Chondrocyte (in vitro differentiated cells): ENCODE data around the gene SYCE3. TPM values are rescaled to one million over a fixed set of nuclear protein-coding genes. Genes with fewer than 3 reads are reported as not detected.
A peak's percentile ranks its signal among the peaks of the same experiment; 100 is the strongest.

Source experiments
- DNase-seq: peaks from one replicate; pipeline ENCODE4 v3.0.0; 2021; ENCODE audit warnings: mixed read lengths, low spot score
- H3K27ac Mint-ChIP-seq: one replicate; pipeline ENCODE4 v1.8.0; 2021; ENCODE audit warnings: mild to moderate bottlenecking, moderate library complexity, mixed read lengths; ENCODE audit not compliant: unreplicated experiment
- H3K27me3 Mint-ChIP-seq: 2 replicates; pipeline ENCODE4 v1.8.0; 2021; ENCODE audit warnings: low read depth, mixed read lengths
- H3K36me3 Mint-ChIP-seq: 2 replicates; pipeline ENCODE4 v1.8.0; 2021; ENCODE audit warnings: low read depth, mixed read lengths
- H3K4me1 Mint-ChIP-seq: 2 replicates; pipeline ENCODE4 v1.8.0; 2021; ENCODE audit warnings: low read depth, mild to moderate bottlenecking, mixed read lengths
- H3K4me3 Mint-ChIP-seq: one replicate; pipeline ENCODE4 v1.8.0; 2021; ENCODE audit warnings: mild to moderate bottlenecking, moderate library complexity, mixed read lengths; ENCODE audit not compliant: unreplicated experiment
- H3K9me3 Mint-ChIP-seq: 2 replicates; pipeline ENCODE4 v1.8.0; 2021; ENCODE audit warnings: low read depth, mixed read lengths
- total RNA-seq: library from RNA; stranded (reverse); gene quantifications from 3 replicates; pipeline ENCODE4 v1.2.1, GENCODE V29; 2021
- TF ChIP-seq, protein P1 (sequence below): fragments of 200-600 bp; sonication (generic); IDR thresholded peaks from 2 replicates; pipeline ENCODE4 v1.5.0; 2021; ENCODE audit warnings: antibody characterized with exemption, mild to moderate bottlenecking, moderate library complexity

Gene SYCE3
- total RNA-seq, 1 donor from 2014 or later: not detected

DNA sequence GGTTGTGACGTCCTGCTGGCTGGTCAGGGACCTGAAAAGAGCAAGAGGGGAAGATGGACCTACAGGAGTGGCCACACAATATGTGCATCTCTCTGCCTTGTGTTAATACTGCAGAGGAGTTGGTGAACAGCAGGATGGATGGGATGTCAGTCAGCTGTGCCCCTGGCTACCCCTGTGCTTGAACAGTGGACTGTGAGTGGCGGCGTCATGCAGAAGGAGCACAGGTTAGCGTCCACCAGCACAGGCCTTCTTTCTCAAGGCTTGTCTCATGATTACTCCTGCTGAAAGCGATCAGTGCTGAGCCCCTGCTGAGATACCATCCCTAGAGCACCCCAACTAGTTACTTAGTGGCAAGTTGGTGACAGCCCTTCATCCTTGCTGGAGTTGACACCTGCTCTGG is 23.7 kb upstream of the SYCE3 start:
- no peaks in the 10 kb centered on the region for H3K9me3 Mint-ChIP-seq
- no peaks in the 10 kb centered on the region for H3K36me3 Mint-ChIP-seq
- H3K4me3 Mint-ChIP-seq: no peak overlapping the region
- H3K4me1 Mint-ChIP-seq: peaks cover 13% of the 10 kb centered on the region
- H3K27me3 Mint-ChIP-seq: no peaks in the 10 kb centered on the region
- DNase-seq: peak; percentile 60
- H3K27ac Mint-ChIP-seq: no peak overlapping the region
- TF ChIP-seq, protein P1, sequence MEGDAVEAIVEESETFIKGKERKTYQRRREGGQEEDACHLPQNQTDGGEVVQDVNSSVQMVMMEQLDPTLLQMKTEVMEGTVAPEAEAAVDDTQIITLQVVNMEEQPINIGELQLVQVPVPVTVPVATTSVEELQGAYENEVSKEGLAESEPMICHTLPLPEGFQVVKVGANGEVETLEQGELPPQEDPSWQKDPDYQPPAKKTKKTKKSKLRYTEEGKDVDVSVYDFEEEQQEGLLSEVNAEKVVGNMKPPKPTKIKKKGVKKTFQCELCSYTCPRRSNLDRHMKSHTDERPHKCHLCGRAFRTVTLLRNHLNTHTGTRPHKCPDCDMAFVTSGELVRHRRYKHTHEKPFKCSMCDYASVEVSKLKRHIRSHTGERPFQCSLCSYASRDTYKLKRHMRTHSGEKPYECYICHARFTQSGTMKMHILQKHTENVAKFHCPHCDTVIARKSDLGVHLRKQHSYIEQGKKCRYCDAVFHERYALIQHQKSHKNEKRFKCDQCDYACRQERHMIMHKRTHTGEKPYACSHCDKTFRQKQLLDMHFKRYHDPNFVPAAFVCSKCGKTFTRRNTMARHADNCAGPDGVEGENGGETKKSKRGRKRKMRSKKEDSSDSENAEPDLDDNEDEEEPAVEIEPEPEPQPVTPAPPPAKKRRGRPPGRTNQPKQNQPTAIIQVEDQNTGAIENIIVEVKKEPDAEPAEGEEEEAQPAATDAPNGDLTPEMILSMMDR: no peak

DNA sequence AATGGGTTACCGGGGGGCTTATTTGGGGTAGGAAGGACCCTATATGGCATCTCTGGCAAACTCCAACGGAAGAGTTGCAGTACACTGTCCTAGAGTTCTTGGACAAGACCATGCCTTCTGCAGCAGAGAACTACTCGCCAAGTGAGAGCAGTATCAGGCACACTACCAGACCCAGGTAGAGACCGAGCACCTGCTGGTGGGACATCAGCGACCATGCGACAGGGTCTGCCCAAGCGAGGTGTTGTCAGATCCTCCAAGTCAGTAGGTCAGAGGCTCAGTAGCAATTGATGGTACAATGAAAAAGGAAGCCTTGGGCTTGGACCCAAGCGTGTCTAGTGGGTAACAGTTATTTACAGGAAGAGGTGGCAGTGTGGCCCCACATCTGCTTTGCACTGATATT is 23.1 kb upstream of the SYCE3 start:
- H3K4me1 Mint-ChIP-seq: peaks cover 14% of the 10 kb centered on the region
- DNase-seq: peak; percentile 55
- no peaks in the 10 kb centered on the region for H3K27me3 Mint-ChIP-seq
- no peak overlapping the region for H3K27ac Mint-ChIP-seq
- H3K36me3 Mint-ChIP-seq: no peaks in the 10 kb centered on the region
- TF ChIP-seq, protein P1: no peak
- H3K9me3 Mint-ChIP-seq: no peaks in the 10 kb centered on the region
- no peak overlapping the region for H3K4me3 Mint-ChIP-seq

DNA sequence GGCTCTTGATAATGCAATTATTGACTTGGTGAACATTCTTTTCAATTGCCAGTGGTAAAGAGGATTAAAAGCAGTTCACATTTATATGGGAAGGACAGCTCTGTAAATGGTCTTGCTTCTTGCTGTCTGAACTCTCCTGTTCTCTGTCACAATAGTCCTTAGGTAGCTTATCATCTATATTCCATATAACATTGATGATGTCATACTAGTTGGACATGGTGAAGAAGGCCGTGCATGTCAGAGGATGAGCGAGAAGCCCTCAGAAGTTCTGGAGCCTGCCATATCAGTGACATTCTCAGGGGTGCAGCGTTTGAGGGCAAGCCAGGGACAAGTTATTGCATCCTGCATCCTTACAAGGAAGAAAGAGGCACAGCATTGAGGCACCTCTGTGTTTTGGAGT is 22.5 kb upstream of the SYCE3 start:
- peaks cover 3% of the 10 kb centered on the region for H3K36me3 Mint-ChIP-seq

DNA sequence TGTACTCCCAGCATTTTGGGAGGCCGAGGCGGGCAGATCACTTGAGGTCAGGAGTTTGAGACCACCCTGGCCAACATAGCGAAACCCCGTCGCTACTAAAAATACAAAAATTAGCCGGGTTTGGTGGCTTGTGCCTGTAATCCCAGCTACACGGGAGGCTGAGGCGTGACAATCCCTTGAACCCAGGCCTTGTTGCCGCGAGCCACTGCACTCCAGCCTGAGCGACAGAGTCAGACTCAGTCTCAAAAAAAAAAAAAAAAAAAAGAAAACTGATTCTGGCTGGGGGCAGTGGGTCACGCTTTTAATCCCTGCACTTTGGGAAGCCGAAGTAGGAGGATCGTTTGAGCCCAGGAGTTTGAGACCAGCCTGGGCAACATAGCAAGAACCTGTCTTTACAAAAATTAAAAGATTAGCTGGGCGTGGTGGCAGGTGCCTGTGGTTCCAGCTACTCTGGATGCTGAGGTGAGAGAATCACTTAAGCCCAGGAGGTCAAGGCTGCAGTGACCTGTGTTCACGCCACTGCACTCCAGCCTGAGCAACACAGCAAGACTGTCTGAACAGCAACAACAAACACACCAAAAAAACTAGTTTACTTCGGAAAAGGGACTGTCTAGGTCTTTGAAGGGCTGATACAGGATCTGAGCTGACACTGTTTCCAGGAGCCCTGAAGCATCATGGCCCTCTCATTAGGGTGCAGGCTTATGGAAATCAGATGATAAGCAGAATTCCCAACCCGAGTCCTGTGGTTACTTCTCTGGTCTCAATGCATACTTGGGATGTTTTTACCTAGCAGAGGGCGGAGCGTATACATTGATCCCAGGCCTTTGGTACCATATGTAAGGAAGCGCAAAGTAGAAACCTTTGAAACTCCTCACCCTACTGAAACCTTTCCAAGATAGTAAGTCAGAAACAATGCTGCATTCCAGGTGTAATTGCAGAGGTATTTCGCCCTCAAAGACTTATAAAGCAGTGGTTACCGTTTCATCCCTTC is 21.7 kb upstream of the SYCE3 start:
- Mint-ChIP-seq H3K27ac (no peak overlapping the region), H3K4me3 (peak overlapping the region; percentile 88), H3K9me3 (no peaks in the 10 kb centered on the region), H3K36me3 (peaks cover 9% of the 10 kb centered on the region), H3K27me3 (no peaks in the 10 kb centered on the region), H3K4me1 (peaks cover 18% of the 10 kb centered on the region)
- TF ChIP-seq, protein P1: no peak
- DNase-seq: peak; percentile 22

More for the DNA sequence above, 22.5 kb upstream of the SYCE3 start:
- TF ChIP-seq, protein P1: no peak
- Mint-ChIP-seq H3K27ac (no peak overlapping the region), H3K27me3 (no peaks in the 10 kb centered on the region), H3K9me3 (no peaks in the 10 kb centered on the region), H3K4me1 (peaks cover 14% of the 10 kb centered on the region), H3K4me3 (no peak overlapping the region)
- peak; percentile 21 for DNase-seq

DNA sequence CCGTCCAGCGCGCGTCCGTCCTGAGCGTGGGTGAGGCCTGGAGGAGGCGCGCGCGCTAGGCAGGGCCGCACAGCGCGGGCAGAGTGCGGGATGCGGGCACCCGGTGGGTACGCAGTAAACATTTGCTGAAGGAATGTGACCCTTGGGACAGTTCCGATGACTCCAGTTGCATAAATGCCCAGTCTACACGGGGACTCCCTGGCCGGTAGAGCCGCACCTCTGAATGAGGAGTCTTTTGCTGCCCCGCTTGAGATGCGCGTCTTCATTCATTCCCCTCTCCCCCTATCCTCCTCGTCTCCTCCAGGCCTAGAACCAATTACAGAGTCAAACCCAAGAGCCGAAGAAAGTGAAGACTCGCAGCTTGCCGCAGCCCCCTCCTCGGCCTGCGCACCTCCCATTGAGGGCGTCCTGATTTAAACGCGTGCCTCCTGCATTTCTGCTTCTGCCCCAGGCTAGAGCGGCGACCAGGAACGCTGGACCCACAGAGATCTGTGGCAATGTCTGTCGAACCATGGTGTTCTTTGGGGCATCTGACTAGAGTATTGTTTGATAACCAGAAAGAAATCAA is 20.7 kb upstream of the SYCE3 start:
- Mint-ChIP-seq H3K27ac (peak overlapping the region; percentile 37), H3K4me1 (peaks cover 19% of the 10 kb centered on the region), H3K27me3 (no peaks in the 10 kb centered on the region)

More for the DNA sequence above, 20.7 kb upstream of the SYCE3 start:
- no peaks in the 10 kb centered on the region for H3K9me3 Mint-ChIP-seq
- peak overlapping the region; percentile 88 for H3K4me3 Mint-ChIP-seq
- DNase-seq: peak; percentile 60
- TF ChIP-seq, protein P1: peak; percentile 32
- H3K36me3 Mint-ChIP-seq: peaks cover 9% of the 10 kb centered on the region
